Stomach (tissue), 9 donors: Measurements from ENCODE around the gene CD151. TPM values are rescaled to one million over a fixed set of nuclear protein-coding genes. Genes with fewer than 3 reads are reported as not detected.

Experiments
- DNase-seq, 2 donors: peaks; one replicate each; pipeline versions ENCODE4 v3.0.0 to v3.0.0-alpha.2; 2013 to 2019
- H3K27ac ChIP-seq, 5 donors: fragments of 200-600 bp in 4 of 5; sonication (generic) in 4 of 5; one replicate each; pipeline ENCODE4 v1.5.1; 2013 to 2019; ENCODE audit warnings: mild to moderate bottlenecking in 1 of 5, moderate library complexity in 1 of 5
- H3K27me3 ChIP-seq, 3 donors: fragments of 200-600 bp; sonication (generic); one replicate each; pipeline ENCODE4 v1.5.1; 2017 to 2019; ENCODE audit warnings: mixed run types in 1 of 3
- H3K36me3 ChIP-seq, 4 donors: fragments of 200-600 bp; sonication (generic); 1 replicate in 3 of 4; 2 replicates in 1 of 4; pipeline ENCODE4 v1.5.1; 2016 to 2019
- H3K4me1 ChIP-seq, 4 donors: fragments of 200-600 bp; sonication (generic); one replicate each; pipeline ENCODE4 v1.5.1; 2016 to 2019
- H3K4me3 ChIP-seq, 4 donors: fragments of 200-600 bp; sonication (generic) in 3 of 4; one replicate each; pipeline ENCODE4 v1.5.1; 2016 to 2019; ENCODE audit warnings: mild to moderate bottlenecking in 1 of 4
- H3K9me3 ChIP-seq, 4 donors: fragments of 200-600 bp; sonication (generic); one replicate each; pipeline ENCODE4 v1.5.1; 2016 to 2019
- CTCF ChIP-seq, 7 experiments: fragments of 450-650 bp in 4 of 7; fragments of 200-600 bp in 3 of 7; sonication (generic) in 3 of 7; IDR thresholded peaks; one replicate each; pipeline ENCODE4 v1.5.1; 2016 to 2019; ENCODE audit warnings: antibody characterized with exemption in 7 of 7, control low read depth in 2 of 7, mild to moderate bottlenecking in 1 of 7
- EP300 ChIP-seq: sonication (generic); formaldehyde crosslinking; IDR thresholded peaks from one replicate; pipeline ENCODE4 v1.6.1; 2017; ENCODE audit warnings: antibody characterized with exemption
- POLR2A ChIP-seq, 4 donors: fragments of 450-650 bp; IDR thresholded peaks; one replicate each; pipeline ENCODE4 v1.6.1; 2016; ENCODE audit warnings: antibody characterized with exemption in 4 of 4, control low read depth in 2 of 4, mild to moderate bottlenecking in 1 of 4, moderate library complexity in 1 of 4
- POLR2AphosphoS5 ChIP-seq, 3 donors: sonication (generic); formaldehyde crosslinking; IDR thresholded peaks; one replicate each; pipeline ENCODE4 v1.6.1; 2016; ENCODE audit warnings: antibody characterized with exemption in 3 of 3
- WGBS, 5 donors: extraction: QIAGEN DNeasy Blood & Tissue Kit in 3 of 5; methylation state at CpG; one replicate each; pipeline versions ENCODE4 v1.1.5 to v1.1.7; 2013 to 2018; 5-methylcytosine and 5-hydroxymethylcytosine counted together
- intact Hi-C: fragments of 100-400 bp; cut with DNase I; formaldehyde crosslinking; loops from one replicate; pipeline ENCODE4 v1.15.1; 2023; ENCODE audit warnings: low total_unique reads
- polyA plus RNA-seq, 3 donors: library from polyadenylated mRNA; stranded (reverse); fragments of 200-250 nt; gene quantifications; one replicate each; pipeline ENCODE4 v1.2.3, GENCODE V29; 2013
- total RNA-seq, 5 donors: library from RNA; depleted of rRNA; stranded (reverse); fragments of >200 nt; gene quantifications; one replicate each; pipeline versions ENCODE4 v1.1.0 to v1.2.3, GENCODE V29; 2014 to 2016
- donor health status: healthy with polysubstance abuse.
- donor health status: Bipolar disorder and iron deficiency.
- donor health status: healthy.

The CD151 gene
- total and polyA plus RNA-seq, 8 donors: 66.7 to 293 (median 159) TPM

GRCh38 chr11:788953-789940, 43.5 kb upstream of the CD151 start:
- TF ChIP-seq POLR2A (IDR thresholded peaks at IDR 0.05): no peak
- TF ChIP-seq POLR2AphosphoS5 (IDR thresholded peaks at IDR 0.05): no peak
- TF ChIP-seq CTCF (IDR thresholded peaks at IDR 0.05): no peak
- no peak for TF ChIP-seq EP300
- Histone ChIP-seq H3K4me3 (peak overlapping the region in 1 of 4 donors; percentile 26), H3K4me1 (peaks cover 4 to 20% (median 9%) of the 10 kb centered on the region in 4 donors), H3K36me3 (peaks cover 15 to 32% (median 28%) of the 10 kb centered on the region in 4 donors), H3K27me3 (peaks cover 5 to 44% (median 23%) of the 10 kb centered on the region in 3 donors), H3K27ac (no peak overlapping the region), H3K9me3 (no peaks in the 10 kb centered on the region)
- intact Hi-C loops: no loop called here
- WGBS, 5 donors: 23 to 60% (median 30%) methylated on average over 14 to 31 of the region's 31 CpGs
- no peak for DNase-seq

GRCh38 chr11:789943-790342, 42.8 kb upstream of the CD151 start, which contains the start of gene CEND1:
TSS of gene CEND1 (minus strand) at chr11:790090. CDS start at chr11:788576, 1,514 bp downstream.
- peak in 1 of 2 donors; percentile 73 for DNase-seq
- Histone ChIP-seq H3K27ac (no peak within 1 kb of the TSS), H3K36me3 (peaks cover 15 to 38% (median 29%) of the 10 kb centered on the region in 4 donors), H3K27me3 (peaks cover 5 to 44% (median 23%) of the 10 kb centered on the region in 3 donors), H3K9me3 (no peaks in the 10 kb centered on the region), H3K4me1 (peaks cover 10 to 27% (median 15%) of the 10 kb centered on the region in 4 donors), H3K4me3 (peak within 1 kb of the TSS in 1 of 4 donors; percentile 26)
- intact Hi-C loops: no loop called here
- TF ChIP-seq CTCF (IDR thresholded peaks at IDR 0.05): no peak
- no peak for TF ChIP-seq EP300
- no peak for TF ChIP-seq POLR2A (IDR thresholded peaks at IDR 0.05)
- TF ChIP-seq POLR2AphosphoS5 (IDR thresholded peaks at IDR 0.05): no peak
- 2 to 45% (median 5%) methylated on average over 3 to 44 of the region's 44 CpGs for WGBS, 5 donors

GRCh38 chr11:790721-791564, 41.8 kb upstream of the CD151 start:
- intact Hi-C loops: no loop called here
- WGBS, 5 donors: 50 to 66% (median 62%) methylated on average over 12 to 18 of the region's 18 CpGs

More at GRCh38 chr11:790721-791564, 41.8 kb upstream of the CD151 start:
- H3K9me3 ChIP-seq: no peaks in the 10 kb centered on the region
- H3K27me3 ChIP-seq: peaks cover 5 to 44% (median 23%) of the 10 kb centered on the region in 3 donors
- peaks cover 15 to 38% (median 29%) of the 10 kb centered on the region in 4 donors for H3K36me3 ChIP-seq
- H3K4me1 ChIP-seq: peaks cover 20 to 37% (median 24%) of the 10 kb centered on the region in 4 donors
- TF ChIP-seq EP300 (no peak), CTCF (IDR thresholded peaks at IDR 0.05) (no peak), POLR2A (IDR thresholded peaks at IDR 0.05) (no peak), POLR2AphosphoS5 (IDR thresholded peaks at IDR 0.05) (no peak)
- no peak overlapping the region for H3K4me3 ChIP-seq
- peak in 1 of 2 donors; percentile 61 for DNase-seq
- H3K27ac ChIP-seq: no peak overlapping the region
